Ishikawa (cell line): ENCODE results near the gene TMCC3.

Source experiments
- CEBPB ChIP-seq: IDR thresholded peaks from 2 replicates; pipeline ENCODE4 v1.6.1; 2012
- CREB1 ChIP-seq: IDR thresholded peaks from 2 replicates; pipeline ENCODE4 v1.6.1; 2012; ENCODE audit warnings: low read depth
- EGR1 ChIP-seq: IDR thresholded peaks from 2 replicates; pipeline ENCODE4 v1.6.1; 2012
- EP300 ChIP-seq: IDR thresholded peaks from 2 replicates; pipeline ENCODE4 v1.6.1; 2012; ENCODE audit warnings: borderline replicate concordance
- FOXM1 ChIP-seq: IDR thresholded peaks from 2 replicates; pipeline ENCODE4 v1.6.1; 2012; ENCODE audit warnings: low read depth, borderline replicate concordance
- NFIC ChIP-seq: IDR thresholded peaks from 2 replicates; pipeline ENCODE4 v1.6.1; 2012
- RAD21 ChIP-seq: IDR thresholded peaks from 2 replicates; pipeline ENCODE4 v1.6.1; 2012; ENCODE audit warnings: low read depth
- TAF1 ChIP-seq: IDR thresholded peaks from 2 replicates; pipeline ENCODE4 v1.6.1; 2012; ENCODE audit warnings: low read depth, mild to moderate bottlenecking
- TCF12 ChIP-seq: IDR thresholded peaks from 2 replicates; pipeline ENCODE4 v1.6.1; 2012; ENCODE audit warnings: low read depth
- TEAD4 ChIP-seq: IDR thresholded peaks from 2 replicates; pipeline ENCODE4 v1.6.1; 2012
- USF1 ChIP-seq: IDR thresholded peaks from 2 replicates; pipeline ENCODE4 v1.6.1; 2012
- YY1 ChIP-seq: IDR thresholded peaks from 2 replicates; pipeline ENCODE4 v1.6.1; 2012; ENCODE audit warnings: low read depth
- ZBTB7A ChIP-seq: IDR thresholded peaks from 2 replicates; pipeline ENCODE4 v1.6.1; 2012; ENCODE audit warnings: low read depth
- TF ChIP-seq, protein P1 (sequence below): IDR thresholded peaks from 2 replicates; pipeline ENCODE4 v1.6.1; 2012; ENCODE audit warnings: low read depth, mild to moderate bottlenecking
- TF ChIP-seq, protein P2 (sequence below): IDR thresholded peaks from 2 replicates; pipeline ENCODE4 v1.6.1; 2012

Gene TMCC3

GRCh38 chr12:94686834-94687628, 36.7 kb upstream of the TMCC3 start:
- no peak for TF ChIP-seq CEBPB
- TF ChIP-seq RAD21, result no peak

- TF ChIP-seq EGR1, result no peak
- no peak for TF ChIP-seq TAF1
- no peak for TF ChIP-seq FOXM1
- TF ChIP-seq CEBPB, result no peak
- no peak for TF ChIP-seq TCF12
- TF ChIP-seq EP300, result no peak
- no peak for TF ChIP-seq ZBTB7A
- TF ChIP-seq NFIC, result no peak
- no peak for TF ChIP-seq YY1
- TF ChIP-seq, protein P1, sequence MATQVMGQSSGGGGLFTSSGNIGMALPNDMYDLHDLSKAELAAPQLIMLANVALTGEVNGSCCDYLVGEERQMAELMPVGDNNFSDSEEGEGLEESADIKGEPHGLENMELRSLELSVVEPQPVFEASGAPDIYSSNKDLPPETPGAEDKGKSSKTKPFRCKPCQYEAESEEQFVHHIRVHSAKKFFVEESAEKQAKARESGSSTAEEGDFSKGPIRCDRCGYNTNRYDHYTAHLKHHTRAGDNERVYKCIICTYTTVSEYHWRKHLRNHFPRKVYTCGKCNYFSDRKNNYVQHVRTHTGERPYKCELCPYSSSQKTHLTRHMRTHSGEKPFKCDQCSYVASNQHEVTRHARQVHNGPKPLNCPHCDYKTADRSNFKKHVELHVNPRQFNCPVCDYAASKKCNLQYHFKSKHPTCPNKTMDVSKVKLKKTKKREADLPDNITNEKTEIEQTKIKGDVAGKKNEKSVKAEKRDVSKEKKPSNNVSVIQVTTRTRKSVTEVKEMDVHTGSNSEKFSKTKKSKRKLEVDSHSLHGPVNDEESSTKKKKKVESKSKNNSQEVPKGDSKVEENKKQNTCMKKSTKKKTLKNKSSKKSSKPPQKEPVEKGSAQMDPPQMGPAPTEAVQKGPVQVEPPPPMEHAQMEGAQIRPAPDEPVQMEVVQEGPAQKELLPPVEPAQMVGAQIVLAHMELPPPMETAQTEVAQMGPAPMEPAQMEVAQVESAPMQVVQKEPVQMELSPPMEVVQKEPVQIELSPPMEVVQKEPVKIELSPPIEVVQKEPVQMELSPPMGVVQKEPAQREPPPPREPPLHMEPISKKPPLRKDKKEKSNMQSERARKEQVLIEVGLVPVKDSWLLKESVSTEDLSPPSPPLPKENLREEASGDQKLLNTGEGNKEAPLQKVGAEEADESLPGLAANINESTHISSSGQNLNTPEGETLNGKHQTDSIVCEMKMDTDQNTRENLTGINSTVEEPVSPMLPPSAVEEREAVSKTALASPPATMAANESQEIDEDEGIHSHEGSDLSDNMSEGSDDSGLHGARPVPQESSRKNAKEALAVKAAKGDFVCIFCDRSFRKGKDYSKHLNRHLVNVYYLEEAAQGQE, result no peak
- no peak for TF ChIP-seq TEAD4
- TF ChIP-seq, protein P2, sequence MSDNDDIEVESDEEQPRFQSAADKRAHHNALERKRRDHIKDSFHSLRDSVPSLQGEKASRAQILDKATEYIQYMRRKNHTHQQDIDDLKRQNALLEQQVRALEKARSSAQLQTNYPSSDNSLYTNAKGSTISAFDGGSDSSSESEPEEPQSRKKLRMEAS, result no peak
- TF ChIP-seq RAD21, result no peak
- TF ChIP-seq CREB1, result no peak
- TF ChIP-seq USF1, result no peak
Observed at GRCh38 chr12:94684416-94685142, 34.2 kb upstream of the TMCC3 start.

DNA sequence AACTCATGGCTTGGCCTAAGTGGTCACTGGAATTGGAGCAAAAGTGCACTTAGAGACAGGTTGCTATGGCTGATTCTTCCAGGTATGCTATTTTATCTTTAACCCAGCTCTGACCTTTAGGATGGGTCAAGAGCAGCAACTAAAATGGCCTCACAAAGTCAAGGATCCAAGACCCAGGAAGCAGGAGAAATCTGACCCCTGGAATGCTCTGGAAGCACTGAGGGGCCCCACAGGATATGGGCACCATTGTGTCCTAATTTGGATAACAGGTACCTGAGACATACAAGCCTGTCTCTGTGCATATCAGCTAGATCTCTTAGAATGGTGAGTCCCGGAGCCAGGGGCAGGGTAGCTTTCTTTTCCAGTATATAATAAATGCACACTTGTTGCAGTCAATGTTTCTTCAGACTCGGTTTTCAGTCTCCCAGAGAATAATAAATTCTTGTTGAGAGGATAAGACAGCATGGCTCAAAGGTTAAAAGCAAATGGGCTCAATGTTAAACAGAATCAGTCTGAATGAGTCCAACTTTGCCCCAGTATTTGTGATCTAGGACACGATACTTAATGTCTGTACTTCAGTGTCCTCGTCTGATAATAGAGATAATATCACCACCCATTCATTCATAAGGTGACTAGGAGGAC, 29.3 kb upstream of the TMCC3 start:
- TF ChIP-seq CREB1 (no peak), CEBPB (no peak), EGR1 (no peak), TCF12 (no peak), TAF1 (no peak), USF1 (no peak), YY1 (no peak), RAD21 (no peak), FOXM1 (no peak), NFIC (no peak), TEAD4 (no peak), ZBTB7A (no peak), EP300 (no peak)
- TF ChIP-seq, protein P1, result no peak
- TF ChIP-seq, protein P2, result no peak

DNA sequence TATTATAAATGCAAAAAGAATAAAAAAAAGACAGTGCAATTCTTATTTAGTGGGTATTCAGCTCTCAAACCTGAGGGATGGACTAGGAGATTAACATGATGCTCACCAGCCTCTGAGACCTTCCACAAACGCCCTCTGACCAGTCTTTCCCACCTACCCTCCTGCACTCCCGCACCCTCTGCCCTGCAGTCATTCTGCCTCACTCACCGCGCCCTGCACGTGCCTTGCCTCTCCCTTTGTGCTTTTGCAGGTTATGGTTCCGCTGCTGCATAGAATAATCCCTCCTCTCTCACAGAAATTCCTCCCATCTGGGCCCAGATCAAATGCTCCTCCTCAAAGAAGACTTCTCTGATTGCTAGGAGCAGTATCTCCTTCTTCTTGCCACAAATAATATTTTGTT, 28.5 kb upstream of the TMCC3 start:
- TF ChIP-seq, protein P2, result no peak
- TF ChIP-seq, protein P1, result no peak
- TF ChIP-seq TEAD4 (no peak), CEBPB (no peak), YY1 (no peak), CREB1 (no peak), FOXM1 (no peak), NFIC (no peak), USF1 (no peak), ZBTB7A (no peak), RAD21 (no peak), TAF1 (no peak), EGR1 (no peak), EP300 (no peak), TCF12 (no peak)
